ENCODE data around the gene SEPSECS. TPM values are rescaled to one million over a fixed set of nuclear protein-coding genes. Genes with fewer than 3 reads are reported as not detected.

The SEPSECS gene
- total and polyA plus RNA-seq, 2 experiments from 2014 or later, result 1.2 to 4.7 TPM

DNA sequence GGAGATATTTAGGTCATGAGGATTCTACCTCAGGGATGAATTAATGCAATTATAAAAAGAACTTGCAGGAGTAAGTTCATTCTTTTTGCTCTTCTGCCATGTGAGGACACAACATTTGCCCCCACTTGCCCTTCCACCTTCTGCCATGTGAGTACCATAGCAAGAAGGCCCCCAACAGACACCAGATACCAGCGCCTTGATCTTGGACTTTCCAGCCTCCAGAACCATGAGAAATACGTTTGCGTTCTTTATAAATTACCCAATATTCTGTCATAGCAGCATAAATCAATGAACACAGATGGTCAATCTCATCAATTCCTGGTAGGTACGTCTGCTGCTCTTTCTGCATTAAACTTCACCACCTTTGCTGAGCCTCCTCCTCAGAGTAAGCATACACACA, 5.7 kb upstream of the SEPSECS start (continued):
- TF ChIP-seq, protein P1, sequence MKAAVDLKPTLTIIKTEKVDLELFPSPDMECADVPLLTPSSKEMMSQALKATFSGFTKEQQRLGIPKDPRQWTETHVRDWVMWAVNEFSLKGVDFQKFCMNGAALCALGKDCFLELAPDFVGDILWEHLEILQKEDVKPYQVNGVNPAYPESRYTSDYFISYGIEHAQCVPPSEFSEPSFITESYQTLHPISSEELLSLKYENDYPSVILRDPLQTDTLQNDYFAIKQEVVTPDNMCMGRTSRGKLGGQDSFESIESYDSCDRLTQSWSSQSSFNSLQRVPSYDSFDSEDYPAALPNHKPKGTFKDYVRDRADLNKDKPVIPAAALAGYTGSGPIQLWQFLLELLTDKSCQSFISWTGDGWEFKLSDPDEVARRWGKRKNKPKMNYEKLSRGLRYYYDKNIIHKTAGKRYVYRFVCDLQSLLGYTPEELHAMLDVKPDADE (IDR thresholded peaks at IDR 0.05), result no peak
- no peak for TF ChIP-seq POLR2AphosphoS5 (IDR thresholded peaks at IDR 0.05; ENCODE audit: low read depth)

DNA sequence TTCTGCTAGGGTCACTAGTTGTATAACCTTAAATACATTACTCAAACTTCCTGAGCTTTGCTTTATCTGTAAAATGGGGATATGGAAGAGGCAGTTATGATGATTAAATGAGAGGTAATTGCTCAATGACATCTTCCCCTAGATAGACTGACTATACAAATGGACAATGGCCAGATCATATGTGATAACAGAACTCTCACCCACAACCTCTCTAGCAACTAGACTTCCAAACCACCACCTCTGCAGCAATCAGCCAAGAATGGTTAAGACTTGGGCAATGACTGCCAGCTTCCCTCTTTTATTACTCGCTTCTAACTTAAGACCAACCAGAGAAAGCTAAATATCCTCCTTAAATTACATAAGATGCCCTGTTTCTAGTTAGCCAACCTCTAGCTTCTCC, 2.9 kb upstream of the SEPSECS start:
- no peaks in the 10 kb centered on the region; the same call in 1 of the 2 replicates for H3K4me1 ChIP-seq (ENCODE audit: insufficient read depth)
- no peaks in the 10 kb centered on the region for H3K9me2 ChIP-seq (ENCODE audit: insufficient read depth)
- Mint-ChIP-seq H3K4me1 (peaks cover 16% of the 10 kb centered on the region), H3K27me3 (ENCODE audit: insufficient read depth, low read depth, poor library complexity) (peaks cover 13% of the 10 kb centered on the region), H3K4me3 (no peak overlapping the region), H3K9me3 (no peaks in the 10 kb centered on the region), H3K27ac (no peak overlapping the region), H3K36me3 (ENCODE audit: low read depth) (peaks cover 3% of the 10 kb centered on the region; the same call in 2 of the 3 replicates)
- H2AFZ ChIP-seq, result no peak overlapping the region
- TF ChIP-seq NANOG (IDR thresholded peaks at IDR 0.05; ENCODE audit: borderline replicate concordance) (no peak), EZH2phosphoT487 (IDR thresholded peaks at IDR 0.05; ENCODE audit: unreplicated experiment) (no peak), EZH2 (IDR thresholded peaks at IDR 0.05; ENCODE audit: low read depth, unreplicated experiment) (no peak), JUNB (IDR thresholded peaks at IDR 0.05; ENCODE audit: unreplicated experiment) (no peak), ZNF331 (CRISPR knock-in tag; IDR thresholded peaks at IDR 0.05; ENCODE audit: low read depth) (no peak), STAT1 (IDR thresholded peaks at IDR 0.05; ENCODE audit: unreplicated experiment) (no peak), ZNF114 (CRISPR knock-in tag; IDR thresholded peaks at IDR 0.05) (no peak)
- TF ChIP-seq, protein P2, sequence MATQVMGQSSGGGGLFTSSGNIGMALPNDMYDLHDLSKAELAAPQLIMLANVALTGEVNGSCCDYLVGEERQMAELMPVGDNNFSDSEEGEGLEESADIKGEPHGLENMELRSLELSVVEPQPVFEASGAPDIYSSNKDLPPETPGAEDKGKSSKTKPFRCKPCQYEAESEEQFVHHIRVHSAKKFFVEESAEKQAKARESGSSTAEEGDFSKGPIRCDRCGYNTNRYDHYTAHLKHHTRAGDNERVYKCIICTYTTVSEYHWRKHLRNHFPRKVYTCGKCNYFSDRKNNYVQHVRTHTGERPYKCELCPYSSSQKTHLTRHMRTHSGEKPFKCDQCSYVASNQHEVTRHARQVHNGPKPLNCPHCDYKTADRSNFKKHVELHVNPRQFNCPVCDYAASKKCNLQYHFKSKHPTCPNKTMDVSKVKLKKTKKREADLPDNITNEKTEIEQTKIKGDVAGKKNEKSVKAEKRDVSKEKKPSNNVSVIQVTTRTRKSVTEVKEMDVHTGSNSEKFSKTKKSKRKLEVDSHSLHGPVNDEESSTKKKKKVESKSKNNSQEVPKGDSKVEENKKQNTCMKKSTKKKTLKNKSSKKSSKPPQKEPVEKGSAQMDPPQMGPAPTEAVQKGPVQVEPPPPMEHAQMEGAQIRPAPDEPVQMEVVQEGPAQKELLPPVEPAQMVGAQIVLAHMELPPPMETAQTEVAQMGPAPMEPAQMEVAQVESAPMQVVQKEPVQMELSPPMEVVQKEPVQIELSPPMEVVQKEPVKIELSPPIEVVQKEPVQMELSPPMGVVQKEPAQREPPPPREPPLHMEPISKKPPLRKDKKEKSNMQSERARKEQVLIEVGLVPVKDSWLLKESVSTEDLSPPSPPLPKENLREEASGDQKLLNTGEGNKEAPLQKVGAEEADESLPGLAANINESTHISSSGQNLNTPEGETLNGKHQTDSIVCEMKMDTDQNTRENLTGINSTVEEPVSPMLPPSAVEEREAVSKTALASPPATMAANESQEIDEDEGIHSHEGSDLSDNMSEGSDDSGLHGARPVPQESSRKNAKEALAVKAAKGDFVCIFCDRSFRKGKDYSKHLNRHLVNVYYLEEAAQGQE (IDR thresholded peaks at IDR 0.05; ENCODE audit: unreplicated experiment), result no peak
- TF ChIP-seq, protein P3, sequence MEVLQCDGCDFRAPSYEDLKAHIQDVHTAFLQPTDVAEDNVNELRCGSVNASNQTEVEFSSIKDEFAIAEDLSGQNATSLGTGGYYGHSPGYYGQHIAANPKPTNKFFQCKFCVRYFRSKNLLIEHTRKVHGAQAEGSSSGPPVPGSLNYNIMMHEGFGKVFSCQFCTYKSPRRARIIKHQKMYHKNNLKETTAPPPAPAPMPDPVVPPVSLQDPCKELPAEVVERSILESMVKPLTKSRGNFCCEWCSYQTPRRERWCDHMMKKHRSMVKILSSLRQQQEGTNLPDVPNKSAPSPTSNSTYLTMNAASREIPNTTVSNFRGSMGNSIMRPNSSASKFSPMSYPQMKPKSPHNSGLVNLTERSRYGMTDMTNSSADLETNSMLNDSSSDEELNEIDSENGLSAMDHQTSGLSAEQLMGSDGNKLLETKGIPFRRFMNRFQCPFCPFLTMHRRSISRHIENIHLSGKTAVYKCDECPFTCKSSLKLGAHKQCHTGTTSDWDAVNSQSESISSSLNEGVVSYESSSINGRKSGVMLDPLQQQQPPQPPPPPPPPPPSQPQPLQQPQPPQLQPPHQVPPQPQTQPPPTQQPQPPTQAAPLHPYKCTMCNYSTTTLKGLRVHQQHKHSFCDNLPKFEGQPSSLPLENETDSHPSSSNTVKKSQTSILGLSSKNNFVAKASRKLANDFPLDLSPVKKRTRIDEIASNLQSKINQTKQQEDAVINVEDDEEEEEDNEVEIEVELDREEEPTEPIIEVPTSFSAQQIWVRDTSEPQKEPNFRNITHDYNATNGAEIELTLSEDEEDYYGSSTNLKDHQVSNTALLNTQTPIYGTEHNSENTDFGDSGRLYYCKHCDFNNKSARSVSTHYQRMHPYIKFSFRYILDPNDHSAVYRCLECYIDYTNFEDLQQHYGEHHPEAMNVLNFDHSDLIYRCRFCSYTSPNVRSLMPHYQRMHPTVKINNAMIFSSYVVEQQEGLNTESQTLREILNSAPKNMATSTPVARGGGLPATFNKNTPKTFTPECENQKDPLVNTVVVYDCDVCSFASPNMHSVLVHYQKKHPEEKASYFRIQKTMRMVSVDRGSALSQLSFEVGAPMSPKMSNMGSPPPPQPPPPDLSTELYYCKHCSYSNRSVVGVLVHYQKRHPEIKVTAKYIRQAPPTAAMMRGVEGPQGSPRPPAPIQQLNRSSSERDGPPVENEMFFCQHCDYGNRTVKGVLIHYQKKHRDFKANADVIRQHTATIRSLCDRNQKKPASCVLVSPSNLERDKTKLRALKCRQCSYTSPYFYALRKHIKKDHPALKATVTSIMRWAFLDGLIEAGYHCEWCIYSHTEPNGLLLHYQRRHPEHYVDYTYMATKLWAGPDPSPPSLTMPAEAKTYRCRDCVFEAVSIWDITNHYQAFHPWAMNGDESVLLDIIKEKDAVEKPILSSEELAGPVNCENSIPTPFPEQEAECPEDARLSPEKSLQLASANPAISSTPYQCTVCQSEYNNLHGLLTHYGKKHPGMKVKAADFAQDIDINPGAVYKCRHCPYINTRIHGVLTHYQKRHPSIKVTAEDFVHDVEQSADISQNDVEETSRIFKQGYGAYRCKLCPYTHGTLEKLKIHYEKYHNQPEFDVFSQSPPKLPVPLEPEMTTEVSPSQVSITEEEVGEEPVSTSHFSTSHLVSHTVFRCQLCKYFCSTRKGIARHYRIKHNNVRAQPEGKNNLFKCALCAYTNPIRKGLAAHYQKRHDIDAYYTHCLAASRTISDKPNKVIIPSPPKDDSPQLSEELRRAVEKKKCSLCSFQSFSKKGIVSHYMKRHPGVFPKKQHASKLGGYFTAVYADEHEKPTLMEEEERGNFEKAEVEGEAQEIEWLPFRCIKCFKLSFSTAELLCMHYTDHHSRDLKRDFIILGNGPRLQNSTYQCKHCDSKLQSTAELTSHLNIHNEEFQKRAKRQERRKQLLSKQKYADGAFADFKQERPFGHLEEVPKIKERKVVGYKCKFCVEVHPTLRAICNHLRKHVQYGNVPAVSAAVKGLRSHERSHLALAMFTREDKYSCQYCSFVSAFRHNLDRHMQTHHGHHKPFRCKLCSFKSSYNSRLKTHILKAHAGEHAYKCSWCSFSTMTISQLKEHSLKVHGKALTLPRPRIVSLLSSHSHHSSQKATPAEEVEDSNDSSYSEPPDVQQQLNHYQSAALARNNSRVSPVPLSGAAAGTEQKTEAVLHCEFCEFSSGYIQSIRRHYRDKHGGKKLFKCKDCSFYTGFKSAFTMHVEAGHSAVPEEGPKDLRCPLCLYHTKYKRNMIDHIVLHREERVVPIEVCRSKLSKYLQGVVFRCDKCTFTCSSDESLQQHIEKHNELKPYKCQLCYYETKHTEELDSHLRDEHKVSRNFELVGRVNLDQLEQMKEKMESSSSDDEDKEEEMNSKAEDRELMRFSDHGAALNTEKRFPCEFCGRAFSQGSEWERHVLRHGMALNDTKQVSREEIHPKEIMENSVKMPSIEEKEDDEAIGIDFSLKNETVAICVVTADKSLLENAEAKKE (CRISPR knock-in tag; IDR thresholded peaks at IDR 0.05), result no peak
- TF ChIP-seq, protein P1 (IDR thresholded peaks at IDR 0.05), result no peak
- TF ChIP-seq, protein P4, sequence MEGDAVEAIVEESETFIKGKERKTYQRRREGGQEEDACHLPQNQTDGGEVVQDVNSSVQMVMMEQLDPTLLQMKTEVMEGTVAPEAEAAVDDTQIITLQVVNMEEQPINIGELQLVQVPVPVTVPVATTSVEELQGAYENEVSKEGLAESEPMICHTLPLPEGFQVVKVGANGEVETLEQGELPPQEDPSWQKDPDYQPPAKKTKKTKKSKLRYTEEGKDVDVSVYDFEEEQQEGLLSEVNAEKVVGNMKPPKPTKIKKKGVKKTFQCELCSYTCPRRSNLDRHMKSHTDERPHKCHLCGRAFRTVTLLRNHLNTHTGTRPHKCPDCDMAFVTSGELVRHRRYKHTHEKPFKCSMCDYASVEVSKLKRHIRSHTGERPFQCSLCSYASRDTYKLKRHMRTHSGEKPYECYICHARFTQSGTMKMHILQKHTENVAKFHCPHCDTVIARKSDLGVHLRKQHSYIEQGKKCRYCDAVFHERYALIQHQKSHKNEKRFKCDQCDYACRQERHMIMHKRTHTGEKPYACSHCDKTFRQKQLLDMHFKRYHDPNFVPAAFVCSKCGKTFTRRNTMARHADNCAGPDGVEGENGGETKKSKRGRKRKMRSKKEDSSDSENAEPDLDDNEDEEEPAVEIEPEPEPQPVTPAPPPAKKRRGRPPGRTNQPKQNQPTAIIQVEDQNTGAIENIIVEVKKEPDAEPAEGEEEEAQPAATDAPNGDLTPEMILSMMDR (conservative IDR thresholded peaks at IDR 0.05; ENCODE audit: low read depth in 2 of 2), result no peak
- H4K20me1 ChIP-seq (replicated peaks; ENCODE audit: insufficient read depth), result no peaks in the 10 kb centered on the region
- H3K36me3 ChIP-seq (ENCODE audit: insufficient read depth), result no peaks in the 10 kb centered on the region
- H3K79me2 ChIP-seq (replicated peaks; ENCODE audit: insufficient read depth), result no peaks in the 10 kb centered on the region
- H3K4me3 ChIP-seq, result no peak overlapping the region
- no peaks in the 10 kb centered on the region; the same call in 1 of the 2 replicates for H3F3A ChIP-seq (replicated peaks; ENCODE audit: low read depth)
- no peaks in the 10 kb centered on the region for H3K27me3 ChIP-seq (ENCODE audit: insufficient read depth)
- H3K27ac ChIP-seq (ENCODE audit: low read depth), result no peak overlapping the region
- ATAC-seq, result no peak
- DNase-seq (ENCODE audit: low spot score), result no peak
- no peak overlapping the region for H3K4me2 ChIP-seq
